Measurements from ENCODE around the gene GDPD4.

Gene GDPD4

GRCh38 chr11:77171885-77172665, 129.4 kb downstream of the GDPD4 start:
- Histone ChIP-seq H3K27me3 (ENCODE audit: low read depth) (no peaks in the 10 kb centered on the region), H3K4me1 (peaks cover 3% of the 10 kb centered on the region; the same call in 1 of the 2 replicates), H3K9me3 (no peaks in the 10 kb centered on the region), H3K4me3 (no peak overlapping the region), H3K36me3 (replicated peaks) (no peaks in the 10 kb centered on the region)
- in situ Hi-C loops (cut with MboI; ENCODE audit: low sequenced_read_pairs): no loop called here
- DNase-seq (ENCODE audit: low spot score in 2 of 2): peak; percentile 28 to 77

DNA sequence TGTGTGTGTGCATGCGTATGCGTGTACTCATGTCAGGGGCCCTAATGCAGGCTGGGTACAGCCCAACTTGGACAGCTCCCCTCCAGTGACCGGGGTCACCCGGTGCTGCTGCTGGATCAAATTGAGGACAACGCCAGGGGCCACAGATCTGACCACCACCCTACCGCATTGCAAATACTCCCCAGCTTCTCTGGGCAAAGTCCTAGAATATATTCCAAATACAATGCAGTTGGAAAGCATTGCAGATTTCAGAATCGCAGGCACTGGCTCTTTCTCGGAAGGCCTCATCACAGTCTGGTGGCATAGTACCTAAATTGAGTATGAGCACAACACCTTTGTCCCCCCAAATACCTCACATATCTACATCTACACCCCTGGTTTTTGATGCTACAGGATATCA, 130.2 kb downstream of the GDPD4 start:
- no peaks in the 10 kb centered on the region for H3K9me3 ChIP-seq
- peaks cover 3% of the 10 kb centered on the region; the same call in 1 of the 2 replicates for H3K4me1 ChIP-seq
- in situ Hi-C loops (cut with MboI; ENCODE audit: low sequenced_read_pairs): no loop called here
- no peaks in the 10 kb centered on the region for H3K27me3 ChIP-seq (ENCODE audit: low read depth)
- no peak overlapping the region for H3K4me3 ChIP-seq
- H3K36me3 ChIP-seq (replicated peaks): no peaks in the 10 kb centered on the region
- no peak for DNase-seq (ENCODE audit: low spot score in 2 of 2)

GRCh38 chr11:77170107-77170506, 131.4 kb downstream of the GDPD4 start:
- Histone ChIP-seq H3K4me3 (no peak overlapping the region), H3K36me3 (replicated peaks) (no peaks in the 10 kb centered on the region), H3K9me3 (no peaks in the 10 kb centered on the region), H3K4me1 (peaks cover 3% of the 10 kb centered on the region; the same call in 1 of the 2 replicates), H3K27me3 (ENCODE audit: low read depth) (no peaks in the 10 kb centered on the region)
- no peak for DNase-seq (ENCODE audit: low spot score in 2 of 2)
- in situ Hi-C loops (cut with MboI; ENCODE audit: low sequenced_read_pairs): no loop called here

GRCh38 chr11:77167791-77168190, 133.7 kb downstream of the GDPD4 start:
- H3K27me3 ChIP-seq (ENCODE audit: low read depth): no peaks in the 10 kb centered on the region
- in situ Hi-C loops (cut with MboI; ENCODE audit: low sequenced_read_pairs): no loop called here
- DNase-seq (ENCODE audit: low spot score in 2 of 2): no peak
- no peak overlapping the region for H3K4me3 ChIP-seq
- H3K36me3 ChIP-seq (replicated peaks): no peaks in the 10 kb centered on the region
- H3K4me1 ChIP-seq: peaks cover 3% of the 10 kb centered on the region; the same call in 1 of the 2 replicates
- no peaks in the 10 kb centered on the region for H3K9me3 ChIP-seq

- no peak for DNase-seq (ENCODE audit: low spot score in 2 of 2)
- Histone ChIP-seq H3K36me3 (replicated peaks) (no peaks in the 10 kb centered on the region), H3K4me1 (peaks cover 2% of the 10 kb centered on the region; the same call in 1 of the 2 replicates), H3K9me3 (no peaks in the 10 kb centered on the region), H3K4me3 (no peak overlapping the region), H3K27me3 (ENCODE audit: low read depth) (no peaks in the 10 kb centered on the region)
- in situ Hi-C loops (cut with MboI; ENCODE audit: low sequenced_read_pairs): no loop called here
These were observed 134.3 kb downstream of the GDPD4 start for GRCh38 chr11:77167111-77167626.

Data from HAP-1 (cell line).